Forelimb muscle (tissue), 1 donor: ENCODE data around the gene YIF1B. TPM values are rescaled to one million over a fixed set of nuclear protein-coding genes. Genes with fewer than 3 reads are reported as not detected.
"Not testable (repeated sequence)": the region's sequence is repeated elsewhere in the genome, so short reads cannot be mapped to it uniquely, and the experiment has no call there.

ENCODE experiments used
- DNase-seq: peaks from one replicate; pipeline ENCODE4 v3.0.0-alpha.2; 2013; ENCODE audit warnings: low read depth
- polyA plus RNA-seq: library from polyadenylated mRNA; unstranded; fragments of 120-200 nt; gene quantifications from one replicate; pipeline ENCODE4 v1.2.1, GENCODE V29; 2013; ENCODE audit not compliant: insufficient read length

The YIF1B gene
- polyA plus RNA-seq, 1 donor: 27.4 TPM

DNA sequence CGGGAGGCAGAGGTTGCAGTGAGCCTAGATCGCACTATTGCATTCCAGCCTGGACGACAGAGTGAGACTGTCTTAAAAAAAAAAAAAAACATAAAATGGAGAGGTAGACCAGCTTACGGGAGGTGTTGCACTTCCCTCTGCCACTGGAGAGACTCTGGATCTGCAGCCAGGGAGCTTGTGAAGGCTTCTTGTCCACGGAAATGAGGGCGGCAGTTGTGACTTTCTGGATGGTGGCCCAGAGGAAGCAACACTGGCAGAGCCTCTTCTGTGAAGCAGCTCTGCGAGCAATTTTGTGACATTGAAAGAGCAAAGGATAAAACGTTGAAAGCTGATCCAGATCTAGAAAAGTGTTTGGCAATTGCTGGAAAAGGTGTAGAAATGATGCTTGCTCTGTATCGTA is 41.0 kb downstream of the YIF1B start:
- no peak for DNase-seq

DNA sequence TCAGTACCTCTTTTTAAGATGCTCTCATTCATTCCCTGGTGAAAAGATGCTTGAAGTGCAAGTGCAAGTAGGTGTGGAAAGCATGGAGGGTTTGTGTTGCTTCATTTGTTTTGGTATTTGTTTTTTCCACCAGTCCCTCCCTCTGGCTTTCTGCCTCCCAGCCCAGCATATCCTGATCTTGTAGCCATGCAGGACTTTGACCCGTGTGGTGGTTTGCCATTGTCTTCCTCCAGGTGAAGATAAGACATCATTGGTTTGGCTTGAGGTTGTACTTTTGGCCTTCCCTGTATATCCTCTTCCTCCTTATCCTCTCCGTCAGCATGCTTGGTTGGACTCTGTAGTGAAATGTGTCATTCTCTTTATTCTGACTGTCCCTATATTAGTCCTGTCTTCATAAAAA is 42.2 kb downstream of the YIF1B start:
- DNase-seq: no peak

DNA sequence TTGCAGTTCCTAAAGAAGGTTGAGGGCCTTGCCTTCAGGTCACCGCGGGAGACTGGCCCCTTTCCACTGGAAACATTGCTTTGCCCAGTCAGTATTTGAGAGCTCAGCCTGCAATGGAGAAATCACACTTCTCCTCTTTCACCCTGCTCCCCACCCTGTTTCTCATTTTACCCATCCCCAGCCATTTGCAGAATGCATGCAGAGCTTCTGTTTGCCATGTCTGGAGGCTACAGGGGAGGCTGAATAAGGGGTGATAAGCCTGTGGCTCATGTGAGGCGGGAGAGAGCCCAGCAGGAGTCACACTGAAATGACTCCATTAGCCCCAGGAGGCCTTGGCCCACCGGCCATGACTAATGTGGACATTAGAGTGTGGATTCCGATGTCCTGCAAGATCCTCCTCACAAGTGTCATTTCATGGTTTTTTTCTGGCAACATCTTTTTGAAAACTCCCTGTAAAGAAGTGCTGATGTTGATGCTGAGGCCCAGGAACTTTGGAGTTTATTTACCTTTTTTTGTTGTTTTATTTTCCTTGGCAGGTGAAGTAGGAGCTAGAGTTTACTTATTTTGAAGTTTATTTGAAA is 45.1 kb downstream of the YIF1B start:
- no peak for DNase-seq

DNA sequence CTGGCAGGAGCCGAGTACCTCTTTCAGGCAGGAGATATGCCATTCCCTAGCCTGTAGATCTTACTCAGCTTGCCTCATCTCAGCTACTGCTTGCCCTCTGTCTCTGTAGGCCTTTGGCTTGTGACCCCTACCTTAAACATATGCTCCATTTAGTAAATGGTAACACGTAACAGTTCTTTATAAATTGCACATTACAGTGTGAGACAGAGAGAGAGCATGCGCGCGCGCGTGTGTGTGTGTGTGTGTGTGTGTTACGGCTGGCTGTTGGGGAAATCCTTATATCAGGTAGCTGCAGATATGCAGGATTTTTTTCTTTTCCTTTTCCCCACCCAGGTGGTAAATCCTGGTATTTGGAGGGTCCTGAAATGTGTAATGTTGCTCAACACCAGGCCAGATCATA is 47.2 kb downstream of the YIF1B start:
- no peak for DNase-seq

DNA sequence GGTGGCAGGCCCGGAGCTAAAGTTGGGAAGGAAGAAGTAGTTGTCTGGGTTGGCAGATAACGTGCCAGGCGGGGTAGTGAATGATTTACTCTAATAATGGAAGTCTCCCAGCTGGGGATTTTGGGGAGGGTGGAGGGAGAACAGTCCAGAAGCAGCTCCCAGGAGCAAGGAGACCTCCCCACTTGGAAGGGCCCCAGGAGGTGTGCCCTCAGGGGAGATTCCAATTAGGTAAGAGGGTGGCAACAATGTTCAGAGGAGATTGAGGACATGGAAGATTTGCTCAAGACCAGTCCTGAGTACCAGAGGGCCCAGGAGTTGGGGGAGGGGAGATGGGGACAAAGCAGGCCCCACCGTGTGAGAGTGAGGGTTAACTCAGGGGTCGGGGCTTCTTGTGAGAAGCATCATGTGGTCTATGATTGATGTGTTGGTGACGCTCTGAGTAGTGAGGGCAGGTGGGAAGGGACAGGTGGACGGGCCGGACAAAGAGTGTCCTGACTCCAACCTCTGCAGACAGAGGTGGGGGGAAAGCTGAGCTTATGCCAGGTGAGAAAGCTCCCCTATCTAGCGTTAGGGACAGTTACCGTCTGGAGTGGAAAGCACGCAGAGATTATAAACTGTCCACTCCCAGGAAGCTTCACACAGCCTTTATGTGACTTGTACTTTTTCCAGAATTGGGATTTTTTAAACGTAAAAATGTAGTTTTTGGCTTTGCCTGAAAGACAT is 47.8 kb downstream of the YIF1B start:
- DNase-seq: no peak

DNA sequence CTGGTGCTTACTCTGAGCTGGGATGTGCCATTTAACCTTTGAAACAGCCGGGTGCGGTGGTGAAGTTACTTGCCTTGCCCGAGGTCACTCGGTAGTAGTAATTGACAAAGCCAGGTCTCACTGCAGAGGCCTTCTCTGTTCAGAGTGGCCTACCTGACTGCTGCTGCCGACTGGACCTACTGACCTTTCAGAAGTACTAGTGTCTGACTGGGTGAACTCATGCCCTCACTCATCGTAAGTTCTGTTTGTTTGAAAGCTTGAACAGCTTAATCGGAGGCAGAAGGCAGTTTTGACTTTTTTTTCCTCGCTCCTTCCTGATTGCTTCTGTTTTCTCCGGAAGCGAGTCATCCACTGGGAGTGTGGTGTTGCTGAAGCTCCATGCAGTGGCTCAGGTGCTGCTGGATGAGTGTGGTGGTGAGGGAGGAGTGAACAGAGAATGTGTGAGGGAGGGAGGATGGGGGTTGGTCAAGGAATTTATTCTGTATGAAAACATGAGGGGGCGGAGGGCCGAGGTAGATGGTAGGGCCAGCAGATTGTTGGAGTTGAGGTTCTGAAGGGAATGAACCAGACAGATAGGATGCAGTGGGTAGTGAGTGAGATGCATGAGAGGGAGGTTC is 48.7 kb downstream of the YIF1B start:
- no peak for DNase-seq

DNA sequence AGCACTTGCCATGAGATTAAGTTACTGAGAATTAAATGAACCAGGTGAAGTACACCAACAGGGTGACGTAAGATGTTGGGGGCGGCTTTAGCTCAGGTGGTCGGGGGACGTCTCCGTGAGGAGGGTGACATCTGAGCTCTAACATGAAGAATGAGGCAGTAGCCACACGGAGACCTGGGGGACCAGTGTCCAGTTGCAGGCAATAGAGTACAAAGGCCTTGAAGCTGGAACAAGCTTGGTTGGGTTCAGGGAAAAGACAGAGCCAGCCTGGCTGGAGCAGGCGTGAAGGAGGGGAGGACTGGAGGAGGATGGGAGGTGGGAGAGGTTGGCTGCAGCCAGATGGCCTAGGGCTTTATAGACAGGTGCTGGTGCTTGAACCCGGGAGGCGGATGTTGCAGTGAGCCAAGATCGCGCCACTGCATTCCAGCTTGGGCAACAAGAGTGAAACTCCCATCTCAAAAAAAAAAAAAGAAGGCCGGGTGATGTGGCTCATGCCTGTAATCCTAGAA is 49.8 kb downstream of the YIF1B start:
- DNase-seq: no peak

DNA sequence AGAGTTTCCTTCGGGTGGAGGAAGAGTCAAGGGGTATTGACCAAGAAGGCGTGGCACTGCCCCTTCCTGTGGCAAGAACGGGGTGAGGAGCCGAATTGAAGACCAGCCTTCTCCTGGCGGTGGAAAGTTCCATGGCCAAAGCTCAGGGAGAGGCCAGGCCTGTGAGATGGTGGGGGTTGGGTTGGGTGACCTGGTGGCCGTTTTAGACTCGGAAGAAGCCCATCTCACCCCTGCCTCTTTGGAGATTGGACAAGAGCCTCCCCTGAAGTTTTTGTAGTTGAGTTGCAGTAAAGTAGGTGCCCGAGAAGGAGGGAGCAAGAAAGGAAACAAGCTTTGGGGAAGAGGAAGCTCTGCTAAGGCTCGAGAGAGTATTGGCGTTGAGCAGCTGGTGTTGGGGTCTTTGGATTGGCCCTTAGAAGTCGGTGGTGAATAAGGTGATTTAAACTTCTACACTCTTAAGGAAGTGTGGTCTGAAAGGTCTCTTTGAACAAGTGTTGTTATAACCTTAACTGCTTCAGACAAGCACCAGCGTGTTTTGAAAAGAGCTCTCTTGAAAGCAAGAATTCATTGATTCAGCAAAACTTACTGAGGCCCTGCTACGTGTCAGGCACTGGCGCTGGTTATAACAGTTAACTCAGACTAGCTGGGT is 50.4 kb downstream of the YIF1B start:
- DNase-seq: no peak

DNA sequence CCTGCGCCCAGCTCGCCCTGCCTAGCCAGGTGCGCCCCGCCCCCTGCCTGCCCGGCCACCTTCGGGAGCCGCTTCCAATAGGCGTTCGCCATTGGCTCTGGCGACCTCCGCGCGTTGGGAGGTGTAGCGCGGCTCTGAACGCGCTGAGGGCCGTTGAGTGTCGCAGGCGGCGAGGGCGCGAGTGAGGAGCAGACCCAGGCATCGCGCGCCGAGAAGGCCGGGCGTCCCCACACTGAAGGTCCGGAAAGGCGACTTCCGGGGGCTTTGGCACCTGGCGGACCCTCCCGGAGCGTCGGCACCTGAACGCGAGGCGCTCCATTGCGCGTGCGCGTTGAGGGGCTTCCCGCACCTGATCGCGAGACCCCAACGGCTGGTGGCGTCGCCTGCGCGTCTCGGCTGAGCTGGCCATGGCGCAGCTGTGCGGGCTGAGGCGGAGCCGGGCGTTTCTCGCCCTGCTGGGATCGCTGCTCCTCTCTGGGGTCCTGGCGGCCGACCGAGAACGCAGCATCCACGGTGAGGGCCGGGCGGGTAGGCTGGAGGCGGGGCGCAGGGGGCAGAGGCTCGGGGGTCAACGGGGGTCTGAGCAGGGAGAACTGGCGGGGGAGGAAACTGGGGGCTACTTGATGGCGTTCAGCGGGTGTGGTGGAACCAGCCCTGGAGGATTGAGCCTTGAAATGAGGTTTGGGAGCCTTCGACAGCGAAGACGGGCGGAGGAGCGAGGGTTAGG is 51.1 kb downstream of the YIF1B start, which contains the start of gene SPINT2:
SPINT2 (plus strand) TSS at position 88 of the 727 bp plus-strand sequence; CDS start at position 408, 320 bp downstream.
- no peak for DNase-seq

DNA sequence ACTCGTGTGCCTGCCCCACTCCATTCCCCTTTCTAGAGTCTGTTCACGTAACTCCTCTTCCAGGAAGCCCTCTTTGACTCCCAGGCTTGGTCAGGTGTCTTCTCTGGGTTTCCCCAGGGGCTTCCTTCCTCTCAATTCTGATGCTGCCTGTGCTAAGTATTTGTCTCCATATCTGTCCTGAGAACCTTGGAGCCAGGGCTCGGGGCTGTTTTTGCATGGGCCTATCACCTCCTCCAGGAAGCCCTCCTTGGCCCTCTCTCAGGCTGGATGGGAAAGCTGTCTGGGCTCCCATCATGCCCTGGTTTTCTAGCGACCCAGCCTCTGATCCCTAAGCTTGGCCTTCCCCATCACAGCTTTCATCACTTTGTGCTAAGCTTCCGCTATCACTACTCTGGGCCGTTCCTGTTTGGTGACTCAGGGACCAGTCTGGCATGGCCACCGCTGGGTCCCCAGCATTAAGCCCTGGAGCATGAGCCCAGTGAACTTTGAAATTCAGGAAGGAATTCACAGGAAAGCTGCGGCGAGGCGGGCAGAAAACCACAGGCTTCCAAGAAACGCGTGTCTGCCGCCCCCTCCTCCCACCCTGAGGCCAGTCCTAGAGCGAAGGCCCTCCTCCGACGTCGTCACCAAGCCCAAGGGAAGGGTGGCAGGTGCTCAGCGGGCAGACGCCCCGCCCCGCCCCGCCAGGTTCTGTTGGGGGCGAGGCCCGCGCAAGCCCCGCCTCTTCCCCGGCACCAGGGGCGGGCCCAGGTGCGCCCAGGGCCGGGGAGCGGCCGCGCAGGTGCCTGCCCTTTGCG is 51.9 kb downstream of the YIF1B start:
- DNase-seq: no peak

DNA sequence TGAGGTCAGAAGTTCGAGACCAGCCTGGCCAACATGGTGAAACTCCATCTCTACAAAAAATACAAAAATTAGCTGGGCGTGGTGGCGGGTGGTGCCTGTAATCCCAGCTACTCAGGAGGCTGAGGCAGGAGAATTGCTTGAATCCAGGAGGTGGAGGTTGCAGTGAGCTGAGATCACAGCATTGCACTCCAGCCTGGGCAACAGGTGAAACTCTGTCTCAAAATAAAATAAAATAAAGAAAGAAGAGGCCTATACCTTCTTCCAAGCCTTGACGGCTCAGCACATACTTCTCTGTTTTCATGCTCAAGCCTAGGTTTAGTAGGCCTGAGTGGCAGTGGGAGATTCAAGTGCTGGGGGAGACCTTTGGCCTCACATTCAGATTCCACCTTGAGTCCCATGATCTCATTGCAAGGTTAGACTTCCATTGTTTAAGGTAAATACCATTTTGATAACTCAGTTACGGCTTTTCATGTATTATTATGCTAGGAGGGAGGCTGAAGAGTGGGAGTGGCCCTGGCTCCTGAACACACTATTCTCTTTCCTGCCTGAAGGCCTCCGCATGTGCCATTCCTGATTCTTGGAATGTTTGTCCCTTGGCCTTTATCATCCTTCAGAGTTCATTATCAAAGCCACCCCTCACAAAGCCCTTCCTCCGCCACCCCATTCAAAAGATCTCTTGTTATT is 53.0 kb downstream of the YIF1B start:
- DNase-seq: no peak

DNA sequence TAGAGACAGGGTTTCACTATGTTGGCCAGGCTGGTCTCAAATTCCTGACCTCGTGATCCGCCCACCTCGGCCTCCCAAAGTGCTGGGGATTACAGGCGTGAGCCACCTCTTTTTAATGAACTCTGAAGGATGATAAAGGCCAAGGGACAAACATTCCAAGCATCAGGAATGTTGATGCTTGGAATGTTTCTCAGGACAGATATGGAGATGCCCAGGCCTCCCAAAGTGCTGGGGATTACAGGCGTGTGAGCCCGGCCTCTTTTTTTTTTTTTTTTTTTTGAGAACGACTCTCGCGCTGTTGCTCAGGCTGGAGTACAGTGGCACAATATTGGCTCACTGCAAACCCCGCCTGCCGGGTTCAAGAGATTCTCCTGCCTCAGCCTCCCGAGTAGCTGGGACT is 53.8 kb downstream of the YIF1B start:
- DNase-seq: not testable (repeated sequence)

DNA sequence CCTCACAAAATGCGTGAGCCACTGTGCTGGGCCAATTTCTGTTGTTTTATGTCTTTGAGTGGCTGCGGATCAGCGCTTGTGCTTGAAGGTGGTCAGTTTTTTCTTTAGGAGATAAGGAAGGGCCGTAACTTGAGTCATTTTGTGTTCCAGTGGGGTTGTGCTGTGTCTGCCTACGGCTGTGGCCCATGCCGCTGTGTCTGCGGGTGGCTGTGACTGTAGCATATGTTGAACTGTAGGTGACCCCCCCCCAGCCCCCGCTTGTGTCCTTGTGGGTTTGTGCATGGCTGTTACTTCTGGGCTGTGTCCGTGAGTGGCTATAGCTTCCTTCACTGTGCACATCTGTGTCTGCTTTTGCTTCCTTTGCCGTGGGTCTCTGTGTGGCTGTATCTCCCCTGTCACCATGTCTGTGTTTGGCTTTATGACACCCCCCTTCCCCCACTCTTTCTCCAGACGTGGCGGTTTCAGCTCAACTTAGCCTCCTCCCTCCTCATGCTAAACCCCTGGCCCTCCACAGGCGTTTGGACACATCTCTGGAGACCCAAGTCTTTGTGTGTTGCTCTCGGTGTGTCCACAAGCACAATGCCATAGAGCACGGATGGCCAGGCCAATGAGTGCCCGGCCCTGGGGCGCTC is 60.2 kb downstream of the YIF1B start:
- no peak for DNase-seq

DNA sequence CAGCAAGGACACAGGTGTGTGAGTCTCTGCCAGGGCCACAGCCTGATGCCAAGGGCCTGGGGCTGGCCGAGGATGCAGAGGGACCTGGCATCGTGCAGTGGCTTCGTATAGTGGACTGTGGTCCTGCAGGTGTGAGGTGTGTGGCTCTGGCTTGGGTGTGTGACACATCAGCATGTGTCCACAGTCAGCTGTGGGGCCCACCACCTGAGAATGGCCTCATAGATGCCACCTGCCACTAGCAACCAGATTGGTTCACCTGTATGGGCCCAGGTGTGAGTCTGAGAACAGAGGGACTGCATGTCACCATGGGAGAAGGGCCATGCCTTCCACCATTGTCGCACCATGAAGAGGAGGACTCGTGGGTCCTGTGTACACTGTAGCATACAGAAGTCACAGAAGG is 62.0 kb downstream of the YIF1B start:
- DNase-seq: no peak

Other genes starting within 250 kb of the YIF1B start
- gene DPF1, start 91.7 kb downstream of the YIF1B start, polyA plus RNA-seq: 3.7 TPM
- gene PPP1R14A, start 59.6 kb downstream of the YIF1B start, polyA plus RNA-seq: 13.4 TPM
- gene SPINT2, start 51.4 kb downstream of the YIF1B start, polyA plus RNA-seq: 4.8 TPM
- gene C19orf33, start 11.7 kb downstream of the YIF1B start, polyA plus RNA-seq: not detected
- gene KCNK6, start 3.9 kb upstream of the YIF1B start, polyA plus RNA-seq: 2.4 TPM
- 3.4 TPM for gene CATSPERG, start 19.9 kb upstream of the YIF1B start, polyA plus RNA-seq
- gene PSMD8, start 58.6 kb upstream of the YIF1B start, polyA plus RNA-seq: 117 TPM
- 0.43 TPM for gene GGN, start 72.1 kb upstream of the YIF1B start, polyA plus RNA-seq
- gene SPRED3, start 72.8 kb upstream of the YIF1B start, polyA plus RNA-seq: 0.59 TPM
- gene FAM98C, start 87.1 kb upstream of the YIF1B start, polyA plus RNA-seq: 9.5 TPM
- gene RASGRP4, start 110.3 kb upstream of the YIF1B start, polyA plus RNA-seq: 2.3 TPM
- 572 TPM for gene RYR1, start 117.7 kb upstream of the YIF1B start, polyA plus RNA-seq